WTC11 (cell line): ENCODE measurements around the gene GNAZ. TPM values are rescaled to one million over a fixed set of nuclear protein-coding genes. Genes with fewer than 3 reads are reported as not detected.

ENCODE experiments used
- ATAC-seq: fragments of 200-7000 bp; cut with Tn5 transposase; 2 replicates; pipeline ENCODE4 v1.10.0; 2021; ENCODE audit warnings: mild to moderate bottlenecking, moderate library complexity
- CTCF ChIA-PET: fragments of 300-600 bp; sonication (Branson Sonifier 250); formaldehyde crosslinking; loops from one replicate; lab custom pipeline; 2021; ENCODE audit warnings: antibody characterized with exemption; lab: Charles Lee
- POLR2A ChIA-PET: fragments of 350-600 bp; sonication (Branson Sonifier 250); formaldehyde crosslinking; loops from one replicate; lab custom pipeline; 2021; ENCODE audit warnings: antibody characterized with exemption; lab: Charles Lee
- DNase-seq: peaks from one replicate; pipeline ENCODE4 v3.0.0; 2021; ENCODE audit warnings: low spot score
- H3K27ac Mint-ChIP-seq: 2 replicates; pipeline ENCODE4 v1.8.0; 2021; ENCODE audit warnings: mixed read lengths
- H3K27me3 Mint-ChIP-seq: 2 replicates; pipeline ENCODE4 v1.8.0; 2021; ENCODE audit warnings: low read depth, mild to moderate bottlenecking, moderate library complexity, mixed read lengths
- H3K36me3 Mint-ChIP-seq: 2 replicates; pipeline ENCODE4 v1.8.0; 2021; ENCODE audit warnings: mixed read lengths
- H3K4me1 Mint-ChIP-seq: 2 replicates; pipeline ENCODE4 v1.8.0; 2022; ENCODE audit warnings: mixed read lengths
- H3K4me3 Mint-ChIP-seq: 2 replicates; pipeline ENCODE4 v1.8.0; 2021; ENCODE audit warnings: mild to moderate bottlenecking, moderate library complexity, mixed read lengths
- H3K9me3 Mint-ChIP-seq: 2 replicates; pipeline ENCODE4 v1.8.0; 2021; ENCODE audit warnings: mixed read lengths
- CBFB ChIP-seq: sonication (generic); formaldehyde crosslinking; IDR thresholded peaks from 2 replicates; pipeline ENCODE4 v1.8.1; 2022; ENCODE audit warnings: mild to moderate bottlenecking, low read depth, missing genetic modification reagents
- CREM ChIP-seq: sonication (generic); formaldehyde crosslinking; IDR thresholded peaks from 2 replicates; pipeline ENCODE4 v1.8.1; 2022; ENCODE audit warnings: mild to moderate bottlenecking, missing genetic modification reagents, moderate library complexity
- EMX1 ChIP-seq: fragments of 250-450 bp; sonication (Bioruptor Pico); IDR thresholded peaks from 2 replicates; pipeline ENCODE4 v1.8.0; 2021; ENCODE audit warnings: mild to moderate bottlenecking
- KAT7 ChIP-seq: sonication (generic); formaldehyde crosslinking; IDR thresholded peaks from 2 replicates; pipeline ENCODE4 v1.8.1; 2023; ENCODE audit warnings: missing genetic modification reagents, mild to moderate bottlenecking, borderline replicate concordance
- NFYB ChIP-seq: sonication (generic); formaldehyde crosslinking; conservative IDR thresholded peaks from 2 replicates; pipeline ENCODE4 v1.8.0; 2022; ENCODE audit warnings: low read depth, missing genetic modification reagents
- PRDM15 ChIP-seq: sonication (generic); formaldehyde crosslinking; IDR thresholded peaks from 2 replicates; pipeline ENCODE4 v1.8.0; 2022; ENCODE audit warnings: missing genetic modification reagents
- SOX15 ChIP-seq: fragments of 250-450 bp; sonication (Bioruptor Pico); IDR thresholded peaks from 2 replicates; pipeline ENCODE4 v1.9.0; 2021; ENCODE audit warnings: mild to moderate bottlenecking
- ZNF512 ChIP-seq: sonication (generic); formaldehyde crosslinking; IDR thresholded peaks from 2 replicates; pipeline ENCODE4 v1.8.1; 2022; ENCODE audit warnings: missing genetic modification reagents, borderline replicate concordance
- total RNA-seq: library from RNA; stranded (reverse); gene quantifications from 3 replicates; pipeline ENCODE4 v1.2.3, GENCODE V29; 2021
- TF ChIP-seq, protein P1 (sequence below): fragments of 250-450 bp; sonication (Bioruptor Pico); IDR thresholded peaks from 2 replicates; pipeline ENCODE4 v1.8.0; 2021; ENCODE audit warnings: mild to moderate bottlenecking
- TF ChIP-seq, protein P2 (sequence below): sonication (generic); formaldehyde crosslinking; IDR thresholded peaks from 2 replicates; pipeline ENCODE4 v1.8.0; 2023; ENCODE audit warnings: missing genetic modification reagents, mild to moderate bottlenecking, borderline replicate concordance

Gene GNAZ
- total RNA-seq, 1 experiment from 2014 or later = 9.9 TPM

GRCh38 chr22:23071230-23072076 is 1.1 kb downstream of the GNAZ start (continued):
- TF ChIP-seq EMX1 = no peak

DNA sequence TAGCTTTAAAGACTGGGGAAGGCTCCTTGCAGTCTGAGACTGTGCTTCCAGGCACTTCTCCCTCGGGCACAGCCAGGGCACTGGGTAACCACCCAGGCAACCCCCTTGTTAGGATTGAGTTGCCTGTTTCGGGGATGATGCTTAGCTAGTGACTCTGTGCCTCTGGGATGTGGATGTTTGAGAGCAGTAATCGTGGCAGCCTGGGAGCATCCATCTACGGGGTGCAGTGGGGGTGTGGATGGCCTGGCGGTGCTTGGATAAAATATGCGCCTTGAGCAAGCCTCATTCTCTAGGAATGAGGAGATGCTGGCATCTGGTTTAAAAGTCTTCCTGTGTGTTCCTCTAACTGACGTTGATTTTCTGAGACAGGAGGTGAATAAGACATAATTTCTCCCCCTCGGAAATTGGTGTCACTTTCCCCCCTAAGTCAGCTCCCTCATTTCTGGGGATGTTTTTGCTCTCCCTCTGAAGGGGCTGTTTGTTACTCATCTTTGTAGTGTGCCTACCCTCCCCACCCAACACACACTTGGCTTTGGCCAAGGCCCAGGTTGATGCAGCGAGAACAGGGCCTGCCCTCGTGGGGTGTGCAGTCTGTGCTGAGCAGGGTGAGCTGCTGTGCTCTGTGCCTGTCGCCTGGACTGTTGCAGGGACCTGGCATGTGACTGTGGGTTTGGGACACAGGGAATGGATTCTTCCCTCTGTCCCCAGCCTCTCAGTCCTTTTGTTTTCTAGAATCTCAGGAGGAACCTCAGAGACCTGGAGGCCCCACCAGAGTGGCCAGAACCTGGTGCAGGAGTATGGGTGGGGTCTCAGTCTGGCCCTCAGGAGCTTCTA is 2.0 kb downstream of the GNAZ start:
- POLR2A ChIA-PET = no interaction called here
- Mint-ChIP-seq H3K9me3 (no peaks in the 10 kb centered on the region), H3K4me3 (peak overlapping the region; percentile 74), H3K27ac (no peak overlapping the region), H3K27me3 (peaks cover 46% of the 10 kb centered on the region), H3K36me3 (no peaks in the 10 kb centered on the region), H3K4me1 (peaks cover 17% of the 10 kb centered on the region)
- ATAC-seq = no peak
- TF ChIP-seq SOX15 (CRISPR knock-in tag) (no peak), CREM (no peak), KAT7 (CRISPR knock-in tag) (no peak), PRDM15 (CRISPR knock-in tag) (no peak)
- TF ChIP-seq, protein P1, sequence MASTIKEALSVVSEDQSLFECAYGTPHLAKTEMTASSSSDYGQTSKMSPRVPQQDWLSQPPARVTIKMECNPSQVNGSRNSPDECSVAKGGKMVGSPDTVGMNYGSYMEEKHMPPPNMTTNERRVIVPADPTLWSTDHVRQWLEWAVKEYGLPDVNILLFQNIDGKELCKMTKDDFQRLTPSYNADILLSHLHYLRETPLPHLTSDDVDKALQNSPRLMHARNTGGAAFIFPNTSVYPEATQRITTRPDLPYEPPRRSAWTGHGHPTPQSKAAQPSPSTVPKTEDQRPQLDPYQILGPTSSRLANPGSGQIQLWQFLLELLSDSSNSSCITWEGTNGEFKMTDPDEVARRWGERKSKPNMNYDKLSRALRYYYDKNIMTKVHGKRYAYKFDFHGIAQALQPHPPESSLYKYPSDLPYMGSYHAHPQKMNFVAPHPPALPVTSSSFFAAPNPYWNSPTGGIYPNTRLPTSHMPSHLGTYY (CRISPR knock-in tag) = no peak
- CTCF ChIA-PET = interaction anchor here (1.5 to 3.9 kb wide), 3 partner anchors 113 to 130 kb away, joined by 3 to 36 read pairs (median 5); no protein-coding TSS in a partner anchor
- DNase-seq = no peak

DNA sequence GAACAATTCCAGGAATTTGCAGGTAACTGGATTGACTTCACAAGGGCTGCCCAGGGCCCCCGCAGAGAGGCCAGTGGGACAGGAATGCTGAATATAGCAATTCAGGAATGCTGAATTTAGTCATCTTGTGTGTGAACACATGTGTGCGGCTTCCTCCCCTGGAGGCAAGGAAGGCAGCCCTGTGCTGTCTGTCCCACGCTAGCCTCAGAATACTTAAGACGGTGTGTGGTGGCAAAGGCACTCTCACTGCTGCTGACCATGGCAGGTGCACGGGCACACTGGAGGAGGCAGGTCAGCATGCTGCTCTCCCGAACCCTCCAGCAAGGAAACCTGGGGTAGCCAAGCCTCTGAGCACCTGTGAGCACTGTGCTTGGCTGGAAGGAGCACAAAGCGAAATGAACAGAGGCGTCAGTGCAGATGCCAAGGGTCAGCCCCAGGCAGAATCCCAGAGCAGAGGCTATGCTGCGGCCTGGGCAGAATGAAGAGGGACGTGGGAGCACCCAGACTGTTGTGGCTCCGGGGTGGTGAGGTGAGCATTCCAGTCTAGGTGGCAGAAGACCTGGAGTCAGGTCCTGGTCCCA is 2.7 kb downstream of the GNAZ start:
- no peak for DNase-seq
- ChIA-PET CTCF (interaction anchor here (1.2 kb wide), 1 partner anchor 131 kb away, joined by 3 read pairs; no protein-coding TSS in a partner anchor), POLR2A (no interaction called here)
- peaks cover 17% of the 10 kb centered on the region for H3K4me1 Mint-ChIP-seq
- H3K27me3 Mint-ChIP-seq = peaks cover 40% of the 10 kb centered on the region
- H3K27ac Mint-ChIP-seq = no peak overlapping the region
- no peaks in the 10 kb centered on the region for H3K36me3 Mint-ChIP-seq
- no peak overlapping the region for H3K4me3 Mint-ChIP-seq
- ATAC-seq = no peak
- TF ChIP-seq ZNF512 (CRISPR knock-in tag) (no peak), CBFB (CRISPR knock-in tag) (no peak), NFYB (no peak)
- TF ChIP-seq, protein P2, sequence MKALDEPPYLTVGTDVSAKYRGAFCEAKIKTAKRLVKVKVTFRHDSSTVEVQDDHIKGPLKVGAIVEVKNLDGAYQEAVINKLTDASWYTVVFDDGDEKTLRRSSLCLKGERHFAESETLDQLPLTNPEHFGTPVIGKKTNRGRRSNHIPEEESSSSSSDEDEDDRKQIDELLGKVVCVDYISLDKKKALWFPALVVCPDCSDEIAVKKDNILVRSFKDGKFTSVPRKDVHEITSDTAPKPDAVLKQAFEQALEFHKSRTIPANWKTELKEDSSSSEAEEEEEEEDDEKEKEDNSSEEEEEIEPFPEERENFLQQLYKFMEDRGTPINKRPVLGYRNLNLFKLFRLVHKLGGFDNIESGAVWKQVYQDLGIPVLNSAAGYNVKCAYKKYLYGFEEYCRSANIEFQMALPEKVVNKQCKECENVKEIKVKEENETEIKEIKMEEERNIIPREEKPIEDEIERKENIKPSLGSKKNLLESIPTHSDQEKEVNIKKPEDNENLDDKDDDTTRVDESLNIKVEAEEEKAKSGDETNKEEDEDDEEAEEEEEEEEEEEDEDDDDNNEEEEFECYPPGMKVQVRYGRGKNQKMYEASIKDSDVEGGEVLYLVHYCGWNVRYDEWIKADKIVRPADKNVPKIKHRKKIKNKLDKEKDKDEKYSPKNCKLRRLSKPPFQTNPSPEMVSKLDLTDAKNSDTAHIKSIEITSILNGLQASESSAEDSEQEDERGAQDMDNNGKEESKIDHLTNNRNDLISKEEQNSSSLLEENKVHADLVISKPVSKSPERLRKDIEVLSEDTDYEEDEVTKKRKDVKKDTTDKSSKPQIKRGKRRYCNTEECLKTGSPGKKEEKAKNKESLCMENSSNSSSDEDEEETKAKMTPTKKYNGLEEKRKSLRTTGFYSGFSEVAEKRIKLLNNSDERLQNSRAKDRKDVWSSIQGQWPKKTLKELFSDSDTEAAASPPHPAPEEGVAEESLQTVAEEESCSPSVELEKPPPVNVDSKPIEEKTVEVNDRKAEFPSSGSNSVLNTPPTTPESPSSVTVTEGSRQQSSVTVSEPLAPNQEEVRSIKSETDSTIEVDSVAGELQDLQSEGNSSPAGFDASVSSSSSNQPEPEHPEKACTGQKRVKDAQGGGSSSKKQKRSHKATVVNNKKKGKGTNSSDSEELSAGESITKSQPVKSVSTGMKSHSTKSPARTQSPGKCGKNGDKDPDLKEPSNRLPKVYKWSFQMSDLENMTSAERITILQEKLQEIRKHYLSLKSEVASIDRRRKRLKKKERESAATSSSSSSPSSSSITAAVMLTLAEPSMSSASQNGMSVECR = no peak
- no peaks in the 10 kb centered on the region for H3K9me3 Mint-ChIP-seq
